HepG2 (cell line): ENCODE measurements around the gene CDC37. TPM values are rescaled to one million over a fixed set of nuclear protein-coding genes. Genes with fewer than 3 reads are reported as not detected.

ENCODE experiments used
- ATF7-NPFF ChIP-seq: sonication (generic); formaldehyde crosslinking; IDR thresholded peaks from 2 replicates; pipeline ENCODE4 v1.8.1; 2023; ENCODE audit warnings: mild to moderate bottlenecking, low read depth, missing genetic modification reagents, moderate library complexity
- GABPB1 ChIP-seq: IDR thresholded peaks from 2 replicates; pipeline ENCODE4 v1.6.1; 2016; ENCODE audit warnings: mild to moderate bottlenecking, missing genetic modification reagents, moderate library complexity, missing compliant biosample characterization
- GFI1 ChIP-seq: sonication (generic); formaldehyde crosslinking; IDR thresholded peaks from 2 replicates; pipeline ENCODE4 v1.5.0; 2020; ENCODE audit warnings: missing genetic modification reagents, mild to moderate bottlenecking, borderline replicate concordance
- HES4 ChIP-seq: sonication (generic); formaldehyde crosslinking; IDR thresholded peaks from 2 replicates; pipeline ENCODE4 v1.9.0; 2021; ENCODE audit warnings: mild to moderate bottlenecking, missing genetic modification reagents, borderline replicate concordance
- IRF2 ChIP-seq: IDR thresholded peaks from 2 replicates; pipeline ENCODE4 v1.6.1; 2018; ENCODE audit warnings: missing genetic modification reagents, missing compliant biosample characterization
- KDM1A ChIP-seq: IDR thresholded peaks from 2 replicates; pipeline ENCODE4 v1.6.1; 2016; ENCODE audit warnings: missing compliant biosample characterization
- KDM2A ChIP-seq: sonication (generic); formaldehyde crosslinking; IDR thresholded peaks from 2 replicates; pipeline ENCODE4 v1.4.0; 2020; ENCODE audit warnings: low read depth, missing genetic modification reagents, borderline replicate concordance
- POLR2A ChIP-seq, 2 experiments: IDR thresholded peaks; 2 replicates each; pipeline ENCODE4 v1.6.1; 2011; ENCODE audit warnings: low read depth in 2 of 2, low read length in 2 of 2, mild to moderate bottlenecking in 1 of 2, moderate library complexity in 1 of 2; ENCODE audit not compliant: insufficient read depth in 1 of 2
- RBFOX2 ChIP-seq: fragments of 200-400 bp; formaldehyde crosslinking; IDR thresholded peaks from 2 replicates; pipeline ENCODE4 v1.6.1; 2017; ENCODE audit warnings: low read depth, mild to moderate bottlenecking, low read length
- SCMH1 ChIP-seq: sonication (generic); formaldehyde crosslinking; IDR thresholded peaks from 2 replicates; pipeline ENCODE4 v1.9.0; 2021; ENCODE audit warnings: missing genetic modification reagents, mild to moderate bottlenecking, borderline replicate concordance
- SP4 ChIP-seq: sonication (generic); formaldehyde crosslinking; IDR thresholded peaks from 2 replicates; pipeline ENCODE4 v1.8.1; 2023; ENCODE audit warnings: mild to moderate bottlenecking, missing genetic modification reagents
- SP5 ChIP-seq: IDR thresholded peaks from 2 replicates; pipeline ENCODE4 v1.6.1; 2016; ENCODE audit warnings: low read depth, borderline replicate concordance
- ZFP36 ChIP-seq: fragments of 150-350 bp; IDR thresholded peaks from 2 replicates; pipeline ENCODE4 v1.6.1; 2018; ENCODE audit warnings: borderline replicate concordance, low read length, low read depth; ENCODE audit not compliant: partially characterized antibody
- ZNF556 ChIP-seq: sonication (generic); formaldehyde crosslinking; IDR thresholded peaks from 2 replicates; pipeline ENCODE4 v1.4.0; 2020; ENCODE audit warnings: mild to moderate bottlenecking, missing genetic modification reagents, borderline replicate concordance
- ZNF563 ChIP-seq: sonication (generic); formaldehyde crosslinking; IDR thresholded peaks from 2 replicates; pipeline ENCODE4 v1.8.0; 2022; ENCODE audit warnings: mild to moderate bottlenecking, moderate library complexity, missing genetic modification reagents
- ZNF616 ChIP-seq: sonication (generic); formaldehyde crosslinking; IDR thresholded peaks from 2 replicates; pipeline ENCODE4 v1.5.0; 2020; ENCODE audit warnings: low read depth, mild to moderate bottlenecking, missing genetic modification reagents
- ZNF709 ChIP-seq: sonication (generic); formaldehyde crosslinking; IDR thresholded peaks from 2 replicates; pipeline ENCODE4 v1.5.0; 2020; ENCODE audit warnings: mild to moderate bottlenecking, missing genetic modification reagents
- ZNF781 ChIP-seq: sonication (generic); formaldehyde crosslinking; IDR thresholded peaks from 2 replicates; pipeline ENCODE4 v1.5.1; 2020; ENCODE audit warnings: borderline replicate concordance, mild to moderate bottlenecking, missing genetic modification reagents; ENCODE audit errors: not compliant biosample characterization
- ZNF816 ChIP-seq: sonication (generic); formaldehyde crosslinking; IDR thresholded peaks from 2 replicates; pipeline ENCODE4 v1.8.0; 2022; ENCODE audit warnings: missing genetic modification reagents, mild to moderate bottlenecking, borderline replicate concordance
- ZSCAN30 ChIP-seq: sonication (generic); formaldehyde crosslinking; IDR thresholded peaks from 2 replicates; pipeline ENCODE4 v1.5.0; 2020; ENCODE audit warnings: mild to moderate bottlenecking, missing genetic modification reagents
- polyA plus RNA-seq, 8 experiments: library from polyadenylated mRNA; depleted of rRNA in 3 of 8; stranded (reverse) in 7 of 8; unstranded in 1 of 8; fragments of >200 nt; fragmentation: Illumina TruSeq in 4 of 8; extraction: Trizol in 4 of 8; gene quantifications; 2 replicates each; pipeline versions ENCODE4 v1.2.1 to v1.2.3, GENCODE V29; 2011 to 2016; ENCODE audit warnings: low read depth in 4 of 8, missing spikeins in 1 of 8, mixed read lengths in 1 of 8; ENCODE audit not compliant: insufficient read depth in 1 of 8
- total RNA-seq, 5 experiments: library from RNA; depleted of rRNA; stranded (reverse); fragments of >200 nt; fragmentation: Illumina TruSeq; extraction: Trizol; gene quantifications; 2 replicates each; pipeline ENCODE4 v1.2.3, GENCODE V29; 2016; ENCODE audit warnings: low read depth in 1 of 5
- TF ChIP-seq, protein P1 (sequence below): sonication (generic); formaldehyde crosslinking; IDR thresholded peaks from 2 replicates; pipeline ENCODE4 v1.8.0; 2022; ENCODE audit warnings: missing genetic modification reagents, mild to moderate bottlenecking, borderline replicate concordance
- TF ChIP-seq, protein P2 (sequence below): sonication (generic); formaldehyde crosslinking; IDR thresholded peaks from 2 replicates; pipeline ENCODE4 v1.5.1; 2020; ENCODE audit warnings: mild to moderate bottlenecking, missing genetic modification reagents, moderate library complexity
- TF ChIP-seq, protein P3 (sequence below): IDR thresholded peaks from 2 replicates; pipeline ENCODE4 v1.6.1; 2016

Gene CDC37
- total and polyA plus RNA-seq, 2 of the 13 experiments (the other 11 are each of a cell fraction or from before 2014, with no cell fraction given): 158 to 177 TPM

DNA sequence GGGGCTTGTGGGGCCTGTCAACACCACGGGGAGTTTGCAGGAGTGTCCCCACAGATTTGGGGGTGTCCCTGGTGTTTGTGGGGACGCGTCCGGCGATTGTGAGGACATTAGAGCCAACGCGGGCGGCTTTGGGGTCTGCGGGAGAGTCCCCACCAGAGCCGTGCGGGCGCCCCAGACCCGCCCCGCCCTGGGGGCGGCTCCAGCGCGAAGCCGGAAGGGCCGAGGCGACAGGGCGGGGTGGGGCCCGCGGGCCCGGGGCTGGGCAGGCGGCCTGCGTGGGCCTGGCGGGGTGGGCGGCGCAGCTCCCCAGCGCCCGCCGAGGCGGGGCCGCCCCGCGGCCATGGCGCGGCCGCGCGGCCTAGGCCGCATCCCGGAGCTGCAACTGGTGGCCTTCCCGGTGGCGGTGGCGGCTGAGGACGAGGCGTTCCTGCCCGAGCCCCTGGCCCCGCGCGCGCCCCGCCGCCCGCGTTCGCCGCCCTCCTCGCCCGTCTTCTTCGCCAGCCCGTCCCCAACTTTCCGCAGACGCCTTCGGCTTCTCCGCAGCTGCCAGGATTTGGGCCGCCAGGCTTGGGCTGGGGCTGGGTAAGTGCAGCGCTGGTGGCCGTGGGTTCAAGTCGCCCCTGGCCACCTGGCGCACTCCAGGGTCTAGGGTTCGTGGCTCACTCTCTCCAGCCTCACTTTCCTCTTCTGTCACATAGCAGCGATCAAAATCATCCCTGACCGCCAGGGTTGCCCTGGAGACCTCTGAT lies 27.3 kb upstream of the CDC37 start (continued):
- TF ChIP-seq ZFP36 (peak; percentile 71), KDM2A (CRISPR knock-in tag) (0 out of 2 replicates have a peak, but pooled peaks have one; percentile 18), GABPB1 (peak; percentile 38; the same call in 1 of the 2 replicates), POLR2A (IDR thresholded peaks at IDR 0.05; ENCODE audit: insufficient read depth in 1 of 2, low read depth in 2 of 2, low read length in 2 of 2) (peak in 1 of 2 experiments; percentile 55; a peak in 2 of 4 replicates), ZNF816 (CRISPR knock-in tag) (no peak), SP4 (CRISPR knock-in tag) (0 out of 2 replicates have a peak, but pooled peaks have one; percentile 43), SP5 (CRISPR knock-in tag) (0 out of 2 replicates have a peak, but pooled peaks have one; percentile 26), ZSCAN30 (CRISPR knock-in tag) (no peak), ZNF781 (no peak), GFI1 (CRISPR knock-in tag) (no peak), ZNF616 (CRISPR knock-in tag) (no peak), ATF7-NPFF (peak; percentile 56; the same call in 1 of the 2 replicates), KDM1A (no peak), ZNF556 (CRISPR knock-in tag) (0 out of 2 replicates have a peak, but pooled peaks have one; percentile 57), HES4 (CRISPR knock-in tag) (0 out of 2 replicates have a peak, but pooled peaks have one; percentile 62), RBFOX2 (peak; percentile 42; the same call in 1 of the 2 replicates), IRF2 (0 out of 2 replicates have a peak, but pooled peaks have one; percentile 8), ZNF563 (0 out of 2 replicates have a peak, but pooled peaks have one; percentile 43), ZNF709 (CRISPR knock-in tag) (peak; percentile 43; the same call in 1 of the 2 replicates), SCMH1 (no peak)
- TF ChIP-seq, protein P1, sequence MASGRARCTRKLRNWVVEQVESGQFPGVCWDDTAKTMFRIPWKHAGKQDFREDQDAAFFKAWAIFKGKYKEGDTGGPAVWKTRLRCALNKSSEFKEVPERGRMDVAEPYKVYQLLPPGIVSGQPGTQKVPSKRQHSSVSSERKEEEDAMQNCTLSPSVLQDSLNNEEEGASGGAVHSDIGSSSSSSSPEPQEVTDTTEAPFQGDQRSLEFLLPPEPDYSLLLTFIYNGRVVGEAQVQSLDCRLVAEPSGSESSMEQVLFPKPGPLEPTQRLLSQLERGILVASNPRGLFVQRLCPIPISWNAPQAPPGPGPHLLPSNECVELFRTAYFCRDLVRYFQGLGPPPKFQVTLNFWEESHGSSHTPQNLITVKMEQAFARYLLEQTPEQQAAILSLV: no peak
- TF ChIP-seq, protein P2, sequence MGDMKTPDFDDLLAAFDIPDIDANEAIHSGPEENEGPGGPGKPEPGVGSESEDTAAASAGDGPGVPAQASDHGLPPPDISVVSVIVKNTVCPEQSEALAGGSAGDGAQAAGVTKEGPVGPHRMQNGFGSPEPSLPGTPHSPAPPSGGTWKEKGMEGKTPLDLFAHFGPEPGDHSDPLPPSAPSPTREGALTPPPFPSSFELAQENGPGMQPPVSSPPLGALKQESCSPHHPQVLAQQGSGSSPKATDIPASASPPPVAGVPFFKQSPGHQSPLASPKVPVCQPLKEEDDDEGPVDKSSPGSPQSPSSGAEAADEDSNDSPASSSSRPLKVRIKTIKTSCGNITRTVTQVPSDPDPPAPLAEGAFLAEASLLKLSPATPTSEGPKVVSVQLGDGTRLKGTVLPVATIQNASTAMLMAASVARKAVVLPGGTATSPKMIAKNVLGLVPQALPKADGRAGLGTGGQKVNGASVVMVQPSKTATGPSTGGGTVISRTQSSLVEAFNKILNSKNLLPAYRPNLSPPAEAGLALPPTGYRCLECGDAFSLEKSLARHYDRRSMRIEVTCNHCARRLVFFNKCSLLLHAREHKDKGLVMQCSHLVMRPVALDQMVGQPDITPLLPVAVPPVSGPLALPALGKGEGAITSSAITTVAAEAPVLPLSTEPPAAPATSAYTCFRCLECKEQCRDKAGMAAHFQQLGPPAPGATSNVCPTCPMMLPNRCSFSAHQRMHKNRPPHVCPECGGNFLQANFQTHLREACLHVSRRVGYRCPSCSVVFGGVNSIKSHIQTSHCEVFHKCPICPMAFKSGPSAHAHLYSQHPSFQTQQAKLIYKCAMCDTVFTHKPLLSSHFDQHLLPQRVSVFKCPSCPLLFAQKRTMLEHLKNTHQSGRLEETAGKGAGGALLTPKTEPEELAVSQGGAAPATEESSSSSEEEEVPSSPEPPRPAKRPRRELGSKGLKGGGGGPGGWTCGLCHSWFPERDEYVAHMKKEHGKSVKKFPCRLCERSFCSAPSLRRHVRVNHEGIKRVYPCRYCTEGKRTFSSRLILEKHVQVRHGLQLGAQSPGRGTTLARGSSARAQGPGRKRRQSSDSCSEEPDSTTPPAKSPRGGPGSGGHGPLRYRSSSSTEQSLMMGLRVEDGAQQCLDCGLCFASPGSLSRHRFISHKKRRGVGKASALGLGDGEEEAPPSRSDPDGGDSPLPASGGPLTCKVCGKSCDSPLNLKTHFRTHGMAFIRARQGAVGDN (CRISPR knock-in tag): peak; percentile 65
- TF ChIP-seq, protein P3, sequence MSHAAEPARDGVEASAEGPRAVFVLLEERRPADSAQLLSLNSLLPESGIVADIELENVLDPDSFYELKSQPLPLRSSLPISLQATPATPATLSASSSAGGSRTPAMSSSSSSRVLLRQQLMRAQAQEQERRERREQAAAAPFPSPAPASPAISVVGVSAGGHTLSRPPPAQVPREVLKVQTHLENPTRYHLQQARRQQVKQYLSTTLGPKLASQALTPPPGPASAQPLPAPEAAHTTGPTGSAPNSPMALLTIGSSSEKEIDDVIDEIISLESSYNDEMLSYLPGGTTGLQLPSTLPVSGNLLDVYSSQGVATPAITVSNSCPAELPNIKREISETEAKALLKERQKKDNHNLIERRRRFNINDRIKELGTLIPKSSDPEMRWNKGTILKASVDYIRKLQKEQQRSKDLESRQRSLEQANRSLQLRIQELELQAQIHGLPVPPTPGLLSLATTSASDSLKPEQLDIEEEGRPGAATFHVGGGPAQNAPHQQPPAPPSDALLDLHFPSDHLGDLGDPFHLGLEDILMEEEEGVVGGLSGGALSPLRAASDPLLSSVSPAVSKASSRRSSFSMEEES: no peak
